ENCODE data around the gene SEMA3A. TPM values are rescaled to one million over a fixed set of nuclear protein-coding genes. Genes with fewer than 3 reads are reported as not detected.
"Not testable (repeated sequence)": the region's sequence is repeated elsewhere in the genome, so short reads cannot be mapped to it uniquely, and the experiment has no call there.

SEMA3A gene
- total and polyA plus RNA-seq, 4 donors: 0.13 to 0.56 (median 0.20) TPM

DNA sequence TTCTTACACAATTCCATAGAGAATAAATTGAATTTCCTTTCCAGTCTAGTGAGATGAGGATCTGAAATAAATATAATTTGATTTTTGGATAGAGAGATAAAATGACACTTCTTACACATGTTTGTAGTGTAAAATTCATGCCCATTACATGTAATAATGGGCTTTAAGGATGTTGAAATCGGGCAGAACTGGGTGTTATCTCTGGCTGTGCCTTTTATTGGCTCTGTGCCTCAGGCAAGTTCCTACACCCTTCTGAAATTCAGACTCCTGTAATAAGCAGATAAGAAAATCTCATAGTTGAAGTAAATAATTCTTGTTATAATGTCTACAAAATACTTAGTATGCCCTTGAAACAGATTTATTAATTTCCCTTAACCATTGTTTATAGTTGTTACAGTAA, 125.6 kb downstream of the SEMA3A start (continued):
- TF ChIP-seq, protein P1, sequence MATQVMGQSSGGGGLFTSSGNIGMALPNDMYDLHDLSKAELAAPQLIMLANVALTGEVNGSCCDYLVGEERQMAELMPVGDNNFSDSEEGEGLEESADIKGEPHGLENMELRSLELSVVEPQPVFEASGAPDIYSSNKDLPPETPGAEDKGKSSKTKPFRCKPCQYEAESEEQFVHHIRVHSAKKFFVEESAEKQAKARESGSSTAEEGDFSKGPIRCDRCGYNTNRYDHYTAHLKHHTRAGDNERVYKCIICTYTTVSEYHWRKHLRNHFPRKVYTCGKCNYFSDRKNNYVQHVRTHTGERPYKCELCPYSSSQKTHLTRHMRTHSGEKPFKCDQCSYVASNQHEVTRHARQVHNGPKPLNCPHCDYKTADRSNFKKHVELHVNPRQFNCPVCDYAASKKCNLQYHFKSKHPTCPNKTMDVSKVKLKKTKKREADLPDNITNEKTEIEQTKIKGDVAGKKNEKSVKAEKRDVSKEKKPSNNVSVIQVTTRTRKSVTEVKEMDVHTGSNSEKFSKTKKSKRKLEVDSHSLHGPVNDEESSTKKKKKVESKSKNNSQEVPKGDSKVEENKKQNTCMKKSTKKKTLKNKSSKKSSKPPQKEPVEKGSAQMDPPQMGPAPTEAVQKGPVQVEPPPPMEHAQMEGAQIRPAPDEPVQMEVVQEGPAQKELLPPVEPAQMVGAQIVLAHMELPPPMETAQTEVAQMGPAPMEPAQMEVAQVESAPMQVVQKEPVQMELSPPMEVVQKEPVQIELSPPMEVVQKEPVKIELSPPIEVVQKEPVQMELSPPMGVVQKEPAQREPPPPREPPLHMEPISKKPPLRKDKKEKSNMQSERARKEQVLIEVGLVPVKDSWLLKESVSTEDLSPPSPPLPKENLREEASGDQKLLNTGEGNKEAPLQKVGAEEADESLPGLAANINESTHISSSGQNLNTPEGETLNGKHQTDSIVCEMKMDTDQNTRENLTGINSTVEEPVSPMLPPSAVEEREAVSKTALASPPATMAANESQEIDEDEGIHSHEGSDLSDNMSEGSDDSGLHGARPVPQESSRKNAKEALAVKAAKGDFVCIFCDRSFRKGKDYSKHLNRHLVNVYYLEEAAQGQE (IDR thresholded peaks at IDR 0.05): no peak
- TF ChIP-seq RAD21 (IDR thresholded peaks at IDR 0.05) (no peak), RXRA (IDR thresholded peaks at IDR 0.05) (no peak), HNF4G (IDR thresholded peaks at IDR 0.05) (no peak), EGR1 (IDR thresholded peaks at IDR 0.05; ENCODE audit: low read depth in 2 of 2) (no peak), NR2F2 (IDR thresholded peaks at IDR 0.05) (no peak), GABPA (IDR thresholded peaks at IDR 0.05 in 1 of 2, conservative IDR thresholded peaks at IDR 0.05 in 1 of 2) (no peak), YY1 (IDR thresholded peaks at IDR 0.05) (no peak)
- TF ChIP-seq, protein P2, sequence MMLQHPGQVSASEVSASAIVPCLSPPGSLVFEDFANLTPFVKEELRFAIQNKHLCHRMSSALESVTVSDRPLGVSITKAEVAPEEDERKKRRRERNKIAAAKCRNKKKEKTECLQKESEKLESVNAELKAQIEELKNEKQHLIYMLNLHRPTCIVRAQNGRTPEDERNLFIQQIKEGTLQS (IDR thresholded peaks at IDR 0.05): no peak

DNA sequence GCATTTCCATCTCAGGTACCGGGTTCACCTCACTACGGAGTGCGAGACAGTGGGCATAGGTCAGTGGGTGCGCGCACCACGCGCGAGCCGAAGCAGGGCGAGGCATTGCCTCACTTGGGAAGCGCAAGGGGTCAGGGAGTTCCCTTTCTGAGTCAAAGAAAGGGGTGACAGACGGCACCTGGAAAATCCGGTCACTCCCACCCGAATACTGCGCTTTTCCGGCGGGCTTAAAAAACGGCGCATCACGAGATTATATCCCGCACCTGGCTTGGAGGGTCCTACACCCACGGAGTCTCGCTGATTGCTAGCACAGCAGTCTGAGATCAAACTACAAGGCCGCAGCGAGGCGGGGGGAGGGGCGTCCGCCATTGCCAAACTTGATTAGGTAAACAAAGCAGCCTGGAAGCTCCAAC, 132.1 kb downstream of the SEMA3A start:
- not testable (repeated sequence) for H3K9me3 ChIP-seq (ENCODE audit: control insufficient read depth in 4 of 4, low read length in 3 of 4); H3K36me3 ChIP-seq (ENCODE audit: control insufficient read depth in 4 of 4, insufficient read depth in 3 of 4, low read depth in 1 of 4, low read length in 3 of 4); H3K27ac ChIP-seq (ENCODE audit: low read depth in 1 of 2, low read length in 2 of 2); H3K9ac ChIP-seq (ENCODE audit: low read depth in 1 of 2, low read length in 2 of 2); H3K27me3 ChIP-seq (ENCODE audit: control insufficient read depth in 4 of 4, insufficient read depth in 4 of 4, low read length in 3 of 4); DNase-seq (ENCODE audit: low spot score); H3K4me3 ChIP-seq (ENCODE audit: low read depth in 1 of 3, low read length in 3 of 3); H3K4me1 ChIP-seq (ENCODE audit: control insufficient read depth in 4 of 4, insufficient read depth in 4 of 4, low read length in 3 of 4)
- 94% methylated on average over 28 of the region's 28 CpGs for WGBS

DNA sequence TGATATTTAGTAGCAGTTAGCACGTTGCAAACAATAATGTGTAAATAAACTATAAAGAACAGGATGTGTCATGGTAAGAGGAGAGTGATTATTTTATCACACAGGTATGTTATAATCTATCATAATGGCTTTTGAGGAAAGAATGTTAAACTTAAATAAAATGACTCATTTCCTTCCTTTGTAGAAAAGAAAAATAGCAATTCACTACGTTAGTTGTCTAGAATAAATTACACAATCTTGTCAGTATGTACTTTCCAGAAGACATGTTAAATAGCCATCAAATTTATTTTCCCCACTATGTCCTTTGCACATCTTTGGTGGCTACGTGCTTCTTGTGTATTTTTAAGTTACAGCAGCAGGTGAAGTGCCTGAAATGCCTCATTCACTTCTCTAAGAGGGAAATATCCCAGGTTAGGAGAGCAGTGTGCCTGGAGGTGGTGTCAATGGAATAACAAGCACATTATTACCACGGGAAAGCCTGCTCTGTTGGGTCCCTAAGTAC, 133.8 kb downstream of the SEMA3A start:
- H3K9ac ChIP-seq (ENCODE audit: low read depth in 1 of 2, low read length in 2 of 2): no peak overlapping the region
- 46% methylated on average over 4 of the region's 4 CpGs for WGBS

More for the DNA sequence above, 133.8 kb downstream of the SEMA3A start:
- Histone ChIP-seq H3K4me1 (ENCODE audit: control insufficient read depth in 4 of 4, insufficient read depth in 4 of 4, low read length in 3 of 4) (no peaks in the 10 kb centered on the region), H3K27ac (ENCODE audit: low read depth in 1 of 2, low read length in 2 of 2) (no peak overlapping the region), H3K27me3 (ENCODE audit: control insufficient read depth in 4 of 4, insufficient read depth in 4 of 4, low read length in 3 of 4) (peaks cover 0 to 2% (median 0%) of the 10 kb centered on the region in 4 donors), H3K9me3 (ENCODE audit: control insufficient read depth in 4 of 4, low read length in 3 of 4) (no peaks in the 10 kb centered on the region), H3K4me3 (ENCODE audit: low read depth in 1 of 3, low read length in 3 of 3) (no peak overlapping the region), H3K36me3 (ENCODE audit: control insufficient read depth in 4 of 4, insufficient read depth in 3 of 4, low read depth in 1 of 4, low read length in 3 of 4) (no peaks in the 10 kb centered on the region)
- no peak for TF ChIP-seq RXRA (IDR thresholded peaks at IDR 0.05)
- TF ChIP-seq HNF4G (IDR thresholded peaks at IDR 0.05): no peak
- TF ChIP-seq GABPA (IDR thresholded peaks at IDR 0.05 in 1 of 2, conservative IDR thresholded peaks at IDR 0.05 in 1 of 2): no peak
- TF ChIP-seq, protein P1 (IDR thresholded peaks at IDR 0.05): no peak
- TF ChIP-seq YY1 (IDR thresholded peaks at IDR 0.05): no peak
- no peak for TF ChIP-seq TAF1 (conservative IDR thresholded peaks at IDR 0.05)
- TF ChIP-seq HNF4A (conservative IDR thresholded peaks at IDR 0.05): no peak
- TF ChIP-seq SP1 (IDR thresholded peaks at IDR 0.05): no peak
- TF ChIP-seq, protein P3, sequence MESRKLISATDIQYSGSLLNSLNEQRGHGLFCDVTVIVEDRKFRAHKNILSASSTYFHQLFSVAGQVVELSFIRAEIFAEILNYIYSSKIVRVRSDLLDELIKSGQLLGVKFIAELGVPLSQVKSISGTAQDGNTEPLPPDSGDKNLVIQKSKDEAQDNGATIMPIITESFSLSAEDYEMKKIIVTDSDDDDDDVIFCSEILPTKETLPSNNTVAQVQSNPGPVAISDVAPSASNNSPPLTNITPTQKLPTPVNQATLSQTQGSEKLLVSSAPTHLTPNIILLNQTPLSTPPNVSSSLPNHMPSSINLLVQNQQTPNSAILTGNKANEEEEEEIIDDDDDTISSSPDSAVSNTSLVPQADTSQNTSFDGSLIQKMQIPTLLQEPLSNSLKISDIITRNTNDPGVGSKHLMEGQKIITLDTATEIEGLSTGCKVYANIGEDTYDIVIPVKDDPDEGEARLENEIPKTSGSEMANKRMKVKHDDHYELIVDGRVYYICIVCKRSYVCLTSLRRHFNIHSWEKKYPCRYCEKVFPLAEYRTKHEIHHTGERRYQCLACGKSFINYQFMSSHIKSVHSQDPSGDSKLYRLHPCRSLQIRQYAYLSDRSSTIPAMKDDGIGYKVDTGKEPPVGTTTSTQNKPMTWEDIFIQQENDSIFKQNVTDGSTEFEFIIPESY (IDR thresholded peaks at IDR 0.05): no peak
- TF ChIP-seq JUND (IDR thresholded peaks at IDR 0.05): no peak
- no peak for DNase-seq (ENCODE audit: low spot score)

Measured in liver (tissue), 9 donors.